NCI-H187 treated with DMSO at 0.1 percent for 48 hours (cell line): Measurements from ENCODE around the gene ZNF407.
"Not testable (repeated sequence)": the region's sequence is repeated elsewhere in the genome, so short reads cannot be mapped to it uniquely, and the experiment has no call there.

Source experiments
- DNase-seq: peaks from one replicate; lab custom pipeline; 2025; lab: John Stamatoyannopoulos, UW

Gene ZNF407

GRCh38 chr18:75101916-75102315, 504.2 kb downstream of the ZNF407 start:
- DNase-seq = no peak

GRCh38 chr18:75104029-75104428, 506.4 kb downstream of the ZNF407 start:
- not testable (repeated sequence) for DNase-seq

DNA sequence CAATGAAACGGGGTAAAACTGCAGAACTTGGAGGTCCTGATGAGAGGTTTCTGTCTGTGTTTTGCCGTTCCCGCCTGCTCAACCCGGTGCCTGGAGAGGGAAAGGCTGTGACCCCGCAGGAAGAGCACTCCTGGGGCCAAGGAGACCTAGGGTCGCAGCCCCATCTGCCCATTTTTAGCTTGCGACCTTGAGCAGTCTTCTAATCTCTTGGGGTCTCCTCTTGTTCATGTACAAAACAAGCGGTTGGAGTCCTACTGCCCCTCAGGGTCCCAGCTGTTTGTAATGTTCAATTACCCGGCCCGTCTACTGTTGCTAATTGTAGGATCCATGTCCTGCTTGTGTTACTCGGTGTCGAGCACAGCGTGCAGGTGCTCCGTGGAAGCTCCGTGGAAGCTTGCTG, 506.8 kb downstream of the ZNF407 start:
- DNase-seq = no peak

DNA sequence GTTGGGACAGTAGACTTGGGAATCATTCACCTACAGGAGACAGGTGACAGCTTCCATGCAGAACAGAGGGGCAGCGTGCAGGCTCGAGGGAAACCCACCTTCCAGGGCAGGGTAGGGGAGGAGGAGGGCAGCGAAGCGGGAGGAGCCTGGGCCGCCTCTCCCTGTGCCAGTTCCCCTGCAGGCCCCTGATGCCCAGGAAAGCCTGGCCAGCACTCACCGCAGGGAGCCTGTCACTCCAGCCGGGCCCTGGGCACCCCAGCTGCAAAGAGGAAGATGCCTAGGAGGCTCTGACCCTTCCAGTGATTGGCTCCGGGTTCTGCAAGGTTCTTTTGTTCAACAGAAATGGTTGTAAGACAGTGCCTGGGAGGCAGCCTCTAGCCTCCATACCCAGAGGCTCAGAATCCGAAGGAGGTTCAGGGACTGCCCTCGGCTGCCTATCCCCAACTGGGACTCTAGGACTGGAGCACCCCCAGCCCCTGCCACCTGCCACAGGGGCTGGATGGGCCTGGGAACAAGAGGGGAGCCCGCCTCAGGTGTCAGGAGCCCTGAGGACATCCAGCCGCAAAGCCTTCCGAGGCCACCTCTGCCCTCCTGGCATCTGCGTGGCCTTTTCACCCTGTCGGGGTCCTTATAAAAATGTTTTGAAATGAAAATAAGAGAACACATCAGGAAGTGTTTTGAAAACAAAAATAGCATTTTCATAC, 508.0 kb downstream of the ZNF407 start:
- no peak for DNase-seq

DNA sequence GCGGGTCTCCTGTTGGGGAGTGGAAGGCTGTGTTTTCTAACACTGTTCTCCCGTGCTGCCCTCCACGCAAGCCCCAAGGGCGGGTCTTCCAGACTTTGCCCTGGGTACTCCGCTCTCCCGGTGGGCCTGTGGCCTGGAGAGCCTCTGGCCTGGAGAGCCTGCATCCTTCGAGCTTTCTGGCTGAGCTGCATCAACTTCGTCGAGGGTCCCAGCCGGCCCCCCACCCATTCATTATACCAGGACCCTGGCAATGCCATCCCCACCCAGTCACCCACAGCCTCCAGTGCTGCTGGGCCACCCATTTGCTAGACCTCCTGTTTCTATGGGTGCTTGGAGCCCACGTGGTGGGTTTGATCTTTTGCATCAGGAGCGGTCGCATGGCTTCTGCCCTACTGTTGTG, 509.1 kb downstream of the ZNF407 start:
- DNase-seq = no peak

DNA sequence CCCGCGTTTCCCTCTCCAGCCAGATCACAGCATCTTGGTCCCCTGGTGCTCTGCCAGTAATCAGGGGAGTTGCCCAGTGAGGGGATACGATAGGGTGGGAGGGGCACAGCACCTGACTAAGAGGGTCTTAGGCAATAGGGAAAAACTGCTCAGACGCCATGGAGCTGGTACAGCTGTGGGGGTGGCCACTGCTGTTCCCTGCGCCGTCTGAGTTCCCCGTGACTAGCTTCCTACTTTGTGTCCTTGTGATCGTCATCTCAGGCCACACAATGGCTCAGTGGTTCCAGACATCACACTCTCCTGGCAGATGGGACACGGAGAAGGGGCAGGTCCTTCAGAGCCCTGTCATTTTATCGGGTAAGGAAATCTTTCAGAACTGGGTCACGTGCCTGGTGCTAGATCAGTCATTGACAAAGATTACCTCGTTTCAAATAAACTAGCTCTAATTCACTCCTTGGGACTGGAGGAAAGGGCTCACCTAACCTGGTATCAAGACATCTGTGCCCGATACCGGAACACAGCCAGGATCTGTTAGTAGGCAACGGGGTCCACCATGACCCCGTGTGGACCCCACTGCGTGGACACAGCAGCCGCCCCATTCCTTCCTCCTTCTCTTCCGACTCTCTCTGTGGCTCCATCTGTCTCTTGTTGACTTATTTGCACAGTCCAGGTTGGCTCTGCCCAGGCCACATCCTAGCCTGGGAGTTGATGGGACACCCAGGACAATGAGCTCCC, 509.7 kb downstream of the ZNF407 start:
- DNase-seq = no peak

GRCh38 chr18:75107931-75108276, 510.2 kb downstream of the ZNF407 start:
- DNase-seq = no peak

DNA sequence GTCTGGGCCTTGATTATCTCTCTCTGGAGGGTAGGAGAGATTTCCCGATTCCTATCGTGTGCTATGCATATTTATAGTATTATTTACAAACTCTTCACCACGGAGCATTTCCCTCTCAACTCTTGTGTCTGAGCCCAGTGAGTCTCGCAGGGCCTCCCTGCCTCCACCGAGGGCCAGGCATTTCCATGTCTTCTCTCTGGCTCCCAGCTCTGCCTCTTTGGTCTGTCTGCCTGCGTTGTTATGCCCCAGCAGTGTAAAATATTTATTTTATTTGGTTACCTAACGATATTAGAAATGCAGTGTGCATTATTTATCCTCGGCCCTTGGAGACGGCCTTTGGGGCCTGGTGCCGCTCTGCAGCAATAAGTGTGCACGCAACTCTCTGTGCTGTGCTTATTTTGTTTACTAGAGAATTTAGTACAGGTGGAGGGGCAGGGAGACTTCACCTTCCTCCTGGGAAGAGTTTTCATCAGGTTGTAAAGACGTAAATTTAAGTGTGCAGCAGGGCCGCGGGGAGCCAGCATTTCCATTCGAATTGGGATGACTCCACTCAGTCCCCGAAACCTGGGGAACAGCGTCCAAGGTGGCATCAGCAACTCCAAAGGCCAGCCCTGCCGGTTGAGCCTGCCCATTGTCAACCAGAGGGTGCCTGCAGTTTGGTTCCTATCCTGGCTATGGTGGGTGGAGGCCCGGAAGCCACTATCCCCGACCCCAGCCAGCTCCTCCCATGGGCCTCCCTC, 511.1 kb downstream of the ZNF407 start:
- no peak for DNase-seq

DNA sequence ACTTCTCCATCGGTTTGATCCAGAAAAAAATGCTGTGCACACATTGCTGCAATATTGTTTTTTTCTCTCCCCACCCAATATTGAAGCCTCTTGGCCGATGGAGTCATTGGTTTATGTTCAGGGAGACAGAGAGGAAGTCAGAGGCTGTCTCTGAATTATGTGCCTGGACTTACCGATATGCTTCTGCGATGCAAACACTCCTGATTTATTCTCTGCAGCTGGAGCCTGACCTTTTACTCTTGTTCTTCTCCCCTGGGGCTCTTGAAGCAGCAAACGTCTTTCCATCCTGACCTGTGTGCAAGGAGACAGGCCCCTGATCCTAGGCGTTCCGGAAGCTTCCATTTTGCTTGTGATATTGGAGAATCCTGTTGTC, 511.6 kb downstream of the ZNF407 start:
- peak; percentile 4 for DNase-seq

DNA sequence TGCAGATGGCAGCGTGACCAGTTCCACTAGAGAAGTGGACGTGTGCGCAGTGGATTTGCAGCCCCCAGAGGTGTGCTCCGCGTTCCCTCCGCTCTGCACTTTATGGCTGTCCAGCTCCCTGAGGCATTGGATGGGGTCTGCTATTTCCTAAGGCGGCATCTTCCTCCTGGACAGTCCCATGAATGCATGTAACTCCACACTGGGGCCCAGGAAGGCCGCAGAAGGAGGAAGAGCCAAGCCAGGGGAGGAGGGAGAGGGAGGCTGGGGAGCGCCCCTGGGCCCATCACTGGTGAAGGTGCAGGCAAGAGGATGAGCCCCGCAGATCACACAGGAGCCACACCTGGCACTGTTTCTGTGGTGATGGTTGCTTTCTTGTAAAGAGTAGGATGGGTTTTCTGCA, 512.1 kb downstream of the ZNF407 start:
- DNase-seq = no peak

DNA sequence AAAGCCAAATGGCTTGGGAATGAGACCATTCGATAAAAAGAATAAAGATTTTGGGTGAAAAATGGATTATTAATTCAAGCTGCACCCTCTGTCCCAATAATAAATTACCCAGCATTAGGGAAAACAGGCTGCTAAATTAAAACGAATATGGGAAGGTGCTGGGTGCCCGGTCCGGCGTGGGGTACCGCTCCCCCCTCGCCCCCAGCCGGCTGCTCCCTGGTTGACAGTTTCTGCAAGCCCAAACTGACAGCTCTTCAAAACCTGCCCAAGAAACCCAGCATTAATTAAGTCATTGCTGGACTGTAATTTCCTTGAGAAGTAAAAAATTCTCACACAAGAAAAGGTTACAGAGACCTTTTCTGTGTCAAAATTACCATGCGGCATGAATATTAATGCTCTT, 512.6 kb downstream of the ZNF407 start:
- DNase-seq = no peak

GRCh38 chr18:75110846-75111415, 513.3 kb downstream of the ZNF407 start:
- DNase-seq = no peak

- DNase-seq = no peak
These were observed 514.1 kb downstream of the ZNF407 start for GRCh38 chr18:75111760-75112159.

- no peak for DNase-seq
These were observed 514.8 kb downstream of the ZNF407 start for GRCh38 chr18:75112186-75113096.

DNA sequence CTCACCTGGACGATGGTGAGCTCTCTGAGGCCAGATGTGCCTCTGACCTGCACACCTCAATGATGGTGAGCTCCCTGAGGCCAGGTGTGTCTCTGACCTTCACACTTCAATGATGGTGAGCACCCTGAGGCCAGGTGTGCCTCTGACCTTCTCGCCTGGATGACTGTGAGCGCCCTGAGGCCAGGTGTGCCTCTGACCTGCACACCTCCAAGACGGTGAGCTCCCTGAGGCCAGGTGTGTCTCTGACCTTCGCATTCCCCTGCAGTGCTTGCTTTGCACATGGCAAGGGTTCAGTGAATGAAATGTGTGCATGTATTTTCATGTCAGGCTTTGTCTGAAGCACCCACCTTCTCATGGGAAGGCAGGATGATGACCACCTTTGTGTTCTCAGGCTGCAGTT, 515.8 kb downstream of the ZNF407 start:
- DNase-seq = no peak

GRCh38 chr18:75114231-75114764, 516.6 kb downstream of the ZNF407 start:
- DNase-seq = no peak
